Measurements from ENCODE around the gene RNF121.
"Not testable (repeated sequence)": the region's sequence is repeated elsewhere in the genome, so short reads cannot be mapped to it uniquely, and the experiment has no call there.

Gene RNF121

DNA sequence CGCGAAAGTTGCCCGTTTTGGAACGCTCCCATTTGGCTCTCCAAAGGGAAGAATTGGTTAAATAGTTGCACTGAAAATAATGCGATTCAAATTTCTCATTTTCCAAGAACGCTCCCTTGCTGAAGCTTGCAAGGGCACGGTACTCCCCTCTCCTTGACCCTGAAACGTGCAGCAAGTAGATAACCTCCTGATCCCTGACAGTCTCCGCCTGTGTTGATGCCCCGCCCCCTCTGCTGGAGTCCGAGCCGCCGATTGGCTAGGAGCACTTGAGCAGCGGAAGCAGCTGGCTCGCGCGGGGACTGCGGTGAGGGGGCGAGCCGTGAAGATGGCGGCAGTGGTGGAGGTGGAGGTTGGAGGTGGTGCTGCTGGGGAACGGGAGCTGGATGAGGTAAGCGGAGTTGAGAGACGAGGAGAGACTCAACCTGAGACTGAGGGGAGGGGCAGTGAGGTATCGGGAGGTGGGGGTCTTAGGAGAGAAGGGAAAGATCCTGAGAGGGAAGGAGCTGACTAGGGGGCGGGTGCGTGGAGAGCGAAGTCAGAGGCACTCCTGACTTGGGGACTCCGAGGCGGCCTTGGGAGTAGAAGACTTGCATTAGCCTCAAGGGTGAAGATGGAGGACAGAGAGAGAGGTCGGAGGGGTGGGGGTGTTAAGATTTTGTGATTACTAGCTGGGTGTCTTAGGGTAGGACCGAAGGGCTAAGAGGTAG, at the start of gene RNF121:
TSS of gene RNF121 (plus strand) at position 310 of the 707 bp plus-strand sequence. CDS start at position 326, 16 bp downstream.
- peak; percentile 97 for DNase-seq

DNA sequence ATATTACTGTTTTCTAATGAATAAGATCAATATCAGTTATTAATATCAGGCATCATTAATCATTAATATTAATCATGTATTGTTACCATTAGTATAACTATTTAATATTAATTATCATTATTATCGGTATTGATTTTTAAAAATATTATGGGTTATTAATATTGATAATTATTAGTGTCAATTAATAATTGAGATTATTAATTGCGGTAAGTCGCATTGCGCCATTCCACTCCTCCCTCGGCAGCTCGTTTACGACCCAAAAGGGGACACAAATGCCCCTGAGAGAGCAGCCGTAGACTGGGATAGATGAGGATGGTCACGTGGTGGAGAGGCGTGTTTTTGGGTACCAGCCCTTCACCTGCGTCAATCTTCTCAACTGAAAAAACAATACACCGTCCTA, 43.0 kb upstream of the RNF121 start:
- not testable (repeated sequence) for DNase-seq

DNA sequence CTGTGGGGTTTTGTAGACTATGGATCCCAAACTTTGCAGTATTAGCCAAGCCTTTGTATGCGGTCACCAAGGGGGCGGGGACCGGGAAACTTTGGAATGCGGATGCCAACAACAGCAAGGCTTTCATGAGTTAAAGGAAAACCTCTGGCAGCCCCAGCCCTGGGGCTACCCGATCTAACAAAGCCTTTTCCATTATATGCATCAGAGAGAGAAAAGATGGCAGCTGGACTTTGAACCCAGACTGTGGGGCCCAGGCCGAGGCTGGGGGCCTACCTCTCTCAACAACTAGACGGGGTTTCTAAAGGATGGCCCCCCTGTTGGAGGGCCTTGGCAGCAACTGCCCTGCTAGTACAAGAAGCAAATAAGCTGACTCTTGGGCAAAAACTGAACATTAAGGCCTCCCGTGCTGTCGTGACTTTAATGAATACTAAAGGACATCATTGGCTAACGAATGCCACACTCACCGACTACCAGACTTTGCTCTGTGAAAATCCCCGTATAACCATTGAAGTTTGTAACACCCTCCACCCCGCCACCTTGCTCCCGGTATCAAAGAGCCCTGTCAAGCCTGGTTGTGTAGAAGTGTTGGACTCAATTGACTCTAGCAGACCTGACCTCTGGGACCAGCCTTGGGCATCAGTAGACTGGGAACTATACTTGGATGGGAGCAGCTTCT, 40.4 kb upstream of the RNF121 start:
- DNase-seq = not testable (repeated sequence)

DNA sequence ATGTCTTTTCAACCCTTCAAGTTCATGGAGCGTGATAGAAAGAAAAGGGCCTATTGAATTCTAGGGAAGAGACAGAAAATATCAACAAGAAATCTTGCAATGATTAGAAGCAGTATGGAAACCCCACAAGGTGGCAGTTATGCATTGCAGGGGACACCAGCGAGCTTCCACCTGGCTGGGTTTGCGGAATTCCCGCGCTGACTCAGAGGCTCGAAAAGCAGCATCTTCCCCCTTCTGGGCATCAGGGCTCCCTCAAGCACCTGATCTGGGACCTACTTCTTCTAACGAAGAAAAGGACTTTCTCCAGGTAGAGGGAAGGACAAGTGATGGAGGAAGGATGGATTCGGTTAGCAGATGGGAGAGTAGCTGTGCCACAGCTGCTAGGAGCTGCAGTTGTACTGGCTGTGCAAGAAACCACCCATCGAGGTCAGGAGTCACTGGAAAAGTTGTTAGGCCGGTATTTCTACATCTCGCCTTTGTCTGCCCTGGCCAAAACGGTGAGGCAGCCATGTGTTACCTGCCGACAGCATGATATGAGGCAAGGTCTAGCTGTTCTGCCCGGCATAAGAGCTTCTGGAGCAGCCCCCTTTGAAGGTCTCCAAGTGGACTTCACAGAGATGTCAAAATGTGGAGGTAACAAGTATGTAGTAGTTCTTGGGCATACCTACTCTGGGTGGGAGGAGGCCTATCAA, 39.5 kb upstream of the RNF121 start:
- DNase-seq = not testable (repeated sequence)

DNA sequence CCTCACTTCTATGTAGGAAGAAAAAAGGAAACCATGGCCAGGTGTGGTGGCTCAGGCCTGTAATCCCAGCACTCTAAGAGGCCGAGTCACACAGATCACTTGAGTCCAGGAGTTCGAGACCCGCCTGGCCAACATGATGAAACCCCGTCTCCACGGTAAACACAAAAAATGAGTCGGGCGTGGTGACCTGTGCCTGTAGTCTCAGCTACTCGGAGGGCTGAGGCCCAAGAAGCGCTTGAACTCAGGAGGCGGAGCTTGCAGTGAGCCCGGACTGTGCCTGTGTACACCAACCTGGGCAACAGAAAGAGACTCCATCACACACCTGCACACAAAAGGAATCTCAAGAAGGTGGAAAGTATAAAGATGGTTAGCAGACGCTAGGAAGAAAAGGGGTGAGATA, 32.9 kb upstream of the RNF121 start:
- DNase-seq = no peak

DNA sequence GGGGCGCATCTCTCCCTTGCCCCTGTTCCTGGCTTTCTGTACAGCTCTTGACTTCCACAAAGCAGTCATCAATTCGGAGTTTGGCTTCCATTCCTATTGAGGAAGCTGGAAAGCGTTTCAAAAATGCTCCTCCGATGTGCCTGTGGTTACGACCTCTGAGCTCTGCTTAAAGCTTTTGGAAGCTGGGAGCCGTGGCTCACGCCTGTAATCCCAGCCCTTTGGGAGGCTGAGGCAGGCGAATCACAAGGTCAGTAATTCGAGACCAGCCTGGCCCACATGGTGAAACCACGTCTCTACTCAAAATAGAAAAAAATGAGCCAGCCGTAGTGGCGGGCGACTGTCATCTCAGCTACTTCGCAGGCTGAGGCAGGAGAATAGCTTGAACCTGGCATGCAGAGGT, 27.7 kb upstream of the RNF121 start:
- DNase-seq = not testable (repeated sequence)

DNA sequence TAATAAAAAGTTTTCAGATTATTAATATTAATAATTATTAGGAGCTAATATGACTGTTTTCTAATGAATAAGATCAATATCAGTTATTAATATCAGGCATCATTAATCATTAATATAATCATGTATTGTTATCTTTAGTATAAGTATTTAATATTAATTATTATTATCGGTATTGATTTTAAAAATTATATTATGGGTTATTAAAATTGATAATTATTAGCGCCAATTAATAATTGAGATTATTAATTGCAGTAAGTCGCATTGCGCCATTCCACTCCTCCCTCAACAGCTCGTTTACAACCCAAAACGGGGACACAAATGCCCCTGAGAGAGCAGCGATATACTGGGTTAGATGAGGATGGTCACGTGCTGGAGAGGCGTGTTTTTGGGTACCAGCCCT, 20.6 kb upstream of the RNF121 start:
- DNase-seq = no peak

DNA sequence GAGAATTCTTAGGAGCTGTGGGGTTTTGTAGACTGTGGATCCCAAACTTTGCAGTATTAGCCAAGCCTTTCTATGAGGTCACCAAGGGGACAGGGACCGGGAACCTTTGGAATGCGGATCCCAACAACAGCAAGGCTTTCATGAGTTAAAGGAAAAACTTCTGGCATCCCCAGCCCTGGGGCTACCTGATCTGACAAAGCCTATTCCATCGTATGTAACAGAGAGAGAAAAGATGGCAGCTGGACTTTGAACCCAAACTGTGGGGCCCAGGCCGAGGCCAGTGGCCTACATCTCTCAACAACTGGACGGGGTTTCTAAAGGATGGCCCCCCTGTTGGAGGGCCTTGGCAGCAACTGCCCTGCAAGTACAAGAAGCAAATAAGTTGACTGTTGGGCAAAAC, 18.1 kb upstream of the RNF121 start:
- not testable (repeated sequence) for DNase-seq

DNA sequence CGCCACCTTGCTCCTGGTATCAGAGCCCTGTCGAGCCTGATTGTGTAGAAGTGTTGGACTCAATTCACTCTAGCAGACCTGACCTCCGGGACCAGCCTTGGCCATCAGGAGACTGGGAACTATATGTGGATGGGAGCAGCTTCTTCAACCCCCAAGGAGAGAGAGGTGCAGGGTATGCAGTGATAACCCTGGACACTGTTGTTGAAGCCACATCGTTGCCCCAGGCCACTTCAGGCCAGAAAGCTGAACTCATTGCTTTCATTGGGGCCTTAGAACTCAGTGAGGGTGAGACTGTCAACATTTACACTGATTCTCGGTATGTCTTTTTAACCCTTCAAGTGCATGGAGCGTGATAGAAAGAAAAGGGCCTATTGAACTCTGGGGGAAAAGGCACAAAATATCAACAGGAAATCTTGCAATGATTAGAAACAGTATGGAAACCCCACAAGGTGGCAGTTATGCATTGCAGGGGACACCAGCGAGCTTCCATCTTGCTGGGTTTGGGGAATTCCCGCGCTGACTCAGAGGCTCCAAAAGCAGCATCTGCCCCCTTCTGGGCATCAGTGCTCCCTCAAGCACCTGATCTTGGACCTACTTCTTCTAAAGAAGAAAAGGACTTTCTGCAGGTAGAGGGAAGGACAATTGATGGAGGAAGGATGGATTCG, 17.4 kb upstream of the RNF121 start:
- DNase-seq = not testable (repeated sequence)

DNA sequence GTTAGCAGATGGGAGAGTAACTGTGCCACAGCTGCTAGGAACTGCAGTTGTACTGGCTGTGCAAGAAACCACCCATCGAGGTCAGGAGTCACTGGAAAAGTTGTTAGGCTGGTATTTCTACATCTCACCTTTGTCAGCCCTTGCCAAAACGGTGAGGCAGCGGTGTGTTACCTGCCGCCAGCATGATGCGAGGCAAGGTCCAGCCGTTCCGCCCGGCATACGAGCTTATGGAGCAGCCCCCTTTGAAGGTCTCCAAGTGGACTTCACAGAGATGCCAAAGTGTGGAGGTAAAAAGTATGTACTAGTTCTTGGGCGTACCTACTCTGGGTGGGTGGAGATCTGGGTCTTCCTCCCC, 16.9 kb upstream of the RNF121 start:
- not testable (repeated sequence) for DNase-seq

DNA sequence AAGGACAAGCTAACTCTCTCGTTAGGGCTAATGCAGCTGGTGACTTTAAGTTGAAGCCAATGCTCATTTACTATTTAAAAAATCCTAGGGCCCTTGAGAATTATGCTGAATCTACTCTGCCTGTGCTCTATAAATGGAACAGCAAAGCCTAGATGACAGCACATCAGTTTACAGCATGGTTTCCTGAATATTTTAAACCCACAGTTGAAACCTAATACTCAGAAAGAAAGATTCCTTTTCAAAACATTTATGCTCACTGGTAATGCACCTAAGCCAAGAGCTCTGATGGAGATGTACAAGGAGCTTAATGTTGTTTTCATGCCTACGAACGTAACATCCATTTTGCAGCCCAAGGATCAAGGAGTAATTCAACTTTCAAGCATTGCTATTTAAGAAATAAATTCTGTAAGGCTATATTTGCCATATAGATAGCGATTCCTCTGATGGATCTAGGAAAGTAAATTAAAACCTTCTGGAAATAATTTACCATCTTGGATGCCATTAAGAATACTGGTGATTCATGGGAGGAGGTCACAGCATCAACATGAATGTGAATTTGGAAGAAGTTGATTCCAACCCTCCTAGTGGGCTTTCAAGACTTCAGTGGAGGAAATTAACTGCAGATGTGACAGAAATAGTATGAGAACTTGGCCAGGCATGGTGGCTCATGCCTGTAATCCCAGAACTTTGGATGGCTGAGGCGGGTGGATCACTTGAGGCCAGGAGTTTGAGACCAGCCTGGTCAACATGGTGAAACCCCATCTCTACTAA, 14.9 kb upstream of the RNF121 start:
- DNase-seq = no peak

DNA sequence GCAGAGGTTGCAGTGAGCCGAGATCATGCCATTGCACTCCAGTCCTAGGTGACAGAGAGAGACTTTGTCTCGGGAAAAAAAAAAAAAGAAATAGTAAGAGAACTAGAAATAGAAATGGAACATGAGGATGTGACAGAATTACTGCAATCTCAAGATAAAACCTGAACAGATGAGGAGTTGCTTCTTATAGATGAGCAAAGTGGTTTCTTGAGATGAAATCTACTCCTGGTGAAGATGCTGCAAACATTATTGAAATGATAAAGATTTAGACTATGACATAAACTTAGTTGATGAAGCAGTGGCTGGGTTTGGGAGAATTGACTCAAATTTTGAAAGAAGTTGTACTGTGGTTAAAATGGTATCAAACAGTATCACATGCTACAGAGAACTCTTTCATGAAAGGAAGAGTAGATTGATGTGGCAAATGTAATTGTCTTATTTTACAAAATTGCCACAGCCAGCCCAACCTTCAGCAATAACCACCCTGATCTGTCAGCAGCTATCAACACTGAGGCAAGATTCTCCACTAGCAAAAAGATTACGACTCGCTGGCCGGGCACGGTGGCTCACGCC, 14.1 kb upstream of the RNF121 start:
- DNase-seq = no peak

DNA sequence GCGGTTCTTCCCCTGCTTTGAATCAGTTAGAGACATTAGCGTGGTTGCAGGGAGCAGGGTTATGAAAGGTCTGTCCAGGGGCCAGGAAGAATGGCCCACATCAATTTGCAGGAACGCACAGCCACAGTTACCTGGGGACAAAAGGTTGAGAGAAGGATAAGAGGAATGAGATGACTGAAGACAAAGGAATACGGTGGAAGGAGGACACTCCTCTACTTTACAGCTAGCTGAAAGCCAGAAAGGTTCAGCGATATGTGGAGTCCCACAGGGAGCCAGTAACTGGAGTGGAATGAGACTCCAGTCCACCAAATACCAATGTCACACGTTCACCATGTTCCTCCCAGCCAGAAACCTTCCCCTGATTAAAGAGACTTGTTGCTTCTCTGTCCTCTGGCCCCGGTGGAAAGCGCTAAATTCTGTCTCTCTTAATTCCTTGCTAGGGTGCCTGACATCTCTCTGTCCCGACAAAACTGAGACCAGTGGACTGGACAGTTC, 11.2 kb upstream of the RNF121 start:
- DNase-seq = no peak

DNA sequence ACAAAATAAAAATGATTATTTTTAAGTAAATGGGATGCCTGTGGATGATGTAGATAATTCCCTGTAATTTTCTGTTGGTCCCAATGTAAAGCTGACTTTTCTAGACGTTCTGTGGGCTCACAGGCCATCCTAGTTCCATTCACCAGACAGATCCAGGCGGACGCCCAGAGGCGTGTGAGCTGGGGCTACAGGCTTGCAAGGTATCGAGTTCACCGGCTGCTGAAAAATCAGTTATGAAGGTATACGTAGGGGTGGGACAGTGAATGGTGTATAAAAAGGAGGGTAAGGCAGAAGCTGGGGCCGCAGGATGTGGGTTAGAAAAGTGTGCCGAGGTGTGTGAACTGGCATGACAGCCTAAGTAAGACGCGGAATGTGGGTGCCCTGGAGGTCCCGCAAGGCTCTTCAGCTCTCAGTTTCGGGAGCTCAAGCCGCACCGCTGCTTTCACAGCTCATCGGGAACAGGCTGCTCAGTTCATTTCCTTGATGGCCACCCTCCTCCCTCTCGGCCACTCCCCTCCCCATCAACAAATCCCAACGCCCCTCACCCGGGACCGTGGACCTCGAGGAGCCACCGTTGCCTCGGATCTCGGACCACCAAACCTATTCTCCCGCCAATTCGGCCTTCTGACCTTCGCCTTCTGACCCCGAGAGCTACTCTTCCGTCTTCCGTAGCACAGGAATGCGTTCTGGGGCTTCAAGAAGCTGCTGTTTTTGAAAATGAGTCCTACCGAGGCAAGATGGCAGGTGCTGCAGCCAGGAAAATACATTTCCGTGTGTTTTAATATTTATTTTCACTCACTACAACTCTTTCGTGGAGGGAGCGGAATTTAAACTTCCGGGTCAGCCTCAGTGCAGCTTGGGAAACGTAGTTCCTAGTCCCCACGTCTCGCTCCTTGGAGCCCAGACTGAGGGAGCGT, 768 bp upstream of the RNF121 start, which contains the start of gene XNDC1N:
TSS of gene XNDC1N (minus strand) at position 775 of the 917 bp plus-strand sequence. CDS start 5,241 bp downstream, outside the sequence.
- peak; percentile 97 for DNase-seq

DNA sequence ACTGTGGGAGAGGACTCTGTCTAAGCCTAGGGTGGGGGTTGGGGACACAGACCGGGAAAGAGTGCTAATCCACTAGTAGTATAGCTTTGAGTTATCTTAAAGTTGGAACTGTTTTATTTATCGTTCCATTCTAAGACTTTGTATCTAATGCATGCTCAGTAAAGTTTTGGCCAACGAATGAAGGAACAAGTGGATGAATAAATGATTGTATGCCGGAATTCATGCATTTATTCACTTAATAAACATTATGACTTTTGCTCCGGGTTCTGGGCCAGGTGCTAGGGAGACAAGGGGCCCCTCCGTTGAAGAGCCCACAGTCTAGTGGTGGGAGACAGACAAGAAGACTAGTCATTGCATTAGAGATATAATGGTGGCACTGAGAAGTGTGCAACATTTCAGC, 645 bp downstream of the RNF121 start:
- DNase-seq = no peak

DNA sequence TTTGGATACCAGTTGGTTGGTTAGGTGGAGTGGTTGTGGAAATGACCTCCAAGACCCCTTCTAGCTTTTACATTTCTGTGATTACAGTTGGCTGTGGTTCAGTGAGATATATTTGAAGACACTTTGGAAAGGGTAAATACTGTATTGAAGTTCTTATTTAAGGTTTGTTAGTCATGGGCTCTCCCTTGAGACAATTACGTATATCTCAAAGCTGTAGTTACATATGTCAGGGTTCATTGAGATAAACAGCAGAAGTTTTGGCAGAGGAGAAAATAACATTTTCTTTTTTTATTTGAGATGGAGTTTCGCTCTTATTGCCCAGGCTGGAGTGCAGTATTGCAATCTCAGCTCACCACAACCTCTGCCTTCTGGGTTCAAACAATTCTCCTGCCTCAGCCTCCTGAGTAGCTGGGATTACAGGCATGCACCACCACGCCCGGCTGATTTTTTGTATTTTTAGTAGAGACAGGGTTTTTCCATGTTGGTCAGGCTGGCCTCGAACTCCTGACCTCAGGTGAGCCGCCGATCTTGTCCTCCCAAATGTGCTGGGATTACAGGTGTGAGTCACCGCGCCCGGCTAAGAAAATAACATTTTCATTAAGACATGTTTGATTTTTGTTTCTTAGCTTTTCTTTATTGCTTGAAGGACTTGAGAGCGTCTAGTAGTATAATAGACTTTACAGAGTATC, 1.9 kb downstream of the RNF121 start:
- DNase-seq = no peak

DNA sequence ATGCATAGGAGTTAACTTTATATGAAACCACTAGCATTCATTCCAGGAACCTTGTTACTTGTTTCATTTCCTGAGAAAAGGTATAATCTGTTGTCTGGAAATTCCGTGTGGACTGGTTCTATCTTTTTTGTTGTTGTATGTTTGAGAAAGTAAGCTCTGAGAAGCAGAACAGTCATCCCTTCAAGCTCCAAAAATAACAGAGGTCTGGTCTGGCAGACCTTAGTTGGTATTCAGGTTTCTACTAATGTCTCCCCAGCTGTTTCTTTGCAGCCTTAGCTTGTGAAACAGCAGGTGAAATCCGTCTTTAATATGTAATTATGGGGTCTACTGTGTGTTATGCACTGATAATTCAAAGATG, 2.4 kb downstream of the RNF121 start:
- no peak for DNase-seq

DNA sequence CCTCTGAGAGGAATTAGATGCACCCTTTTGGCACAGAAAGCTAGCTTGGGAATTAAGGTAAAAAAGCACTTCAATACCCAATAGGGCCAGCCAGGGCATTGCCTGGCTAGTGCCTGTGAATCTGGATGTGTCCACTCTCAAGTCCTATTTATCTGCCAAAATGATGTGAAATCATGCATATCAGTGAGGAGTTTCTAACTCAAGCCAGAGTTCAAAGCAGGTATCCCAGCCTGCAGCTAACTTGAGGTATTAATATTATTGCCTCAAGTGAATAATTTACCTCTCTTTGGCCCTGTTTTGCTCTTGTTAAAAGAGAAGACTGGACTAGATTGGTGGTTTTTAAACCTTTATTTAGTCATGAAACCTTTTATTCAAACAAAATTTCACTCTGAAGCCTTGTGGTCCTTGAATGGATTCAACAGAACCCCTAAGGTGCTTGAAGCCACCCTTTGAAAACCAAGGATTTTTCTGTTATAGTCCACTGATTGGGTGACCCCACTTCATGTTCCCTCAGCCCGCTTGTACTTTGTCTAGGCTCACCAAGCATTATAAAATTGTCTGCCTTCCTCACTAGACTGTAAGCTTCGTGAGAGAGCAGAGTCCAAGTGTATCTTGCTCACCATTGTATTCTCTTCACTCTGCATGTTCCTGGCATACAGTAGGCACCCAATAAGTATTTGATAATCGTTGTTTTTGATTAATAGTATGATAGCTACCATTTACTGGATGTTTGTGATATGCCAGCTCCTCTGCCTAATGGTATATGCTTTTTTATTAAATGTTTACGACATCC, 4.5 kb downstream of the RNF121 start:
- no peak for DNase-seq

DNA sequence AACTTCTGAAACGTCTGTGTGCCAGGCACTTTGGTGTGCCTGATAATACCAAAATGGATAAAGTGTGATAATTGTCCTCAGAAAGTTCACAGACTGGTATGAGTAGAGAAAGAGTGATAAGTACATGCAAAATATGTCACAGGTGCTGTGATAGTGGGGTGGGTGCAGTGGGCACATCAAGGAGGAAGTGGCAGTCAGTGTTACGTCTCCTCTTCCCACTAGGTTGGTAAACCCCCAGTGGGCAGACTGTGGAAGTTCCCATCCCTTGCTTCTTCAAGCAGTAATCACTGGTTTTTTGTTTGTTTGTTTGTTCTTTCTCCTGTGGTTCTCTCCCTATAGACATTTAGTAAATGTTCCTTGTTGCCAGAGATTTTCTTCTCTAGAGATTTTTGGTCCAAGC, 5.4 kb downstream of the RNF121 start:
- no peak for DNase-seq

Data from NCI-H1092 (cell line).